ENCODE measurements around the gene DNAI4.

- TF ChIP-seq RNF2 (IDR thresholded peaks at IDR 0.05; ENCODE audit: borderline replicate concordance, low read depth, low read length, missing control alignments, poor library complexity, severe bottlenecking) (no peak), POLR2A (IDR thresholded peaks at IDR 0.05; ENCODE audit: control extremely low read depth in 1 of 2, low read depth in 2 of 2, low read length in 2 of 2) (no peak), JUND (IDR thresholded peaks at IDR 0.05; ENCODE audit: low read length) (no peak), MAX (IDR thresholded peaks at IDR 0.05) (no peak), POLR2AphosphoS5 (IDR thresholded peaks at IDR 0.05; ENCODE audit: low read depth, low read length) (no peak), CTCF (IDR thresholded peaks at IDR 0.05; ENCODE audit: control extremely low read depth in 1 of 3, insufficient read depth in 1 of 3, low read depth in 1 of 3, low read length in 3 of 3) (no peak)
Measured at GRCh38 chr1:66925944-66926343, 1.3 kb upstream of the DNAI4 start.

Data from H1 (cell line).